ENCODE measurements around the gene IRX3. TPM values are rescaled to one million over a fixed set of nuclear protein-coding genes. Genes with fewer than 3 reads are reported as not detected.

Gene IRX3
- total RNA-seq, 4 donors from 2014 or later: 50.9 to 112 (median 82.7) TPM

GRCh38 chr16:54233615-54234014 lies 53.0 kb downstream of the IRX3 start:
- no peaks in the 10 kb centered on the region for H3K4me1 ChIP-seq
- H3K4me3 ChIP-seq: no peak overlapping the region
- whole genome bisulfite sequencing: 69% methylated on average over 4 of the region's 4 CpGs
- TF ChIP-seq CTCF (IDR thresholded peaks at IDR 0.05) (no peak), POLR2A (IDR thresholded peaks at IDR 0.05) (no peak), EP300 (IDR thresholded peaks at IDR 0.05) (no peak), POLR2AphosphoS5 (IDR thresholded peaks at IDR 0.05) (no peak)
- H3K27me3 ChIP-seq: no peaks in the 10 kb centered on the region
- peaks cover 1% of the 10 kb centered on the region for H3K9me3 ChIP-seq
- no peak overlapping the region for H3K27ac ChIP-seq
- no peak for DNase-seq (ENCODE audit: low spot score in 2 of 2)
- H3K36me3 ChIP-seq: no peaks in the 10 kb centered on the region
